Large intestine (tissue), 3 donors: Measurements from ENCODE around the gene MRPS15. TPM values are rescaled to one million over a fixed set of nuclear protein-coding genes. Genes with fewer than 3 reads are reported as not detected.
"Not testable (repeated sequence)": the region's sequence is repeated elsewhere in the genome, so short reads cannot be mapped to it uniquely, and the experiment has no call there.

ENCODE experiments used
- DNase-seq, 2 donors: peaks; one replicate each; pipeline versions ENCODE4 v3.0.0 to v3.0.0-alpha.2; 2013
- H3K27ac ChIP-seq: one replicate; pipeline ENCODE4 v1.5.1; 2013; ENCODE audit warnings: low read length
- H3K27me3 ChIP-seq: 2 replicates; pipeline ENCODE4 v1.6.1; 2013; ENCODE audit warnings: low read length; ENCODE audit not compliant: control insufficient read depth, insufficient read depth
- H3K36me3 ChIP-seq: 2 replicates; pipeline ENCODE4 v1.6.1; 2013; ENCODE audit warnings: low read length; ENCODE audit not compliant: control insufficient read depth, insufficient read depth
- H3K4me1 ChIP-seq: one replicate; pipeline ENCODE4 v1.6.1; 2013; ENCODE audit warnings: low read length; ENCODE audit not compliant: control insufficient read depth, insufficient read depth
- H3K4me3 ChIP-seq: one replicate; pipeline ENCODE4 v1.5.1; 2013; ENCODE audit warnings: low read length
- H3K9me3 ChIP-seq: one replicate; pipeline ENCODE4 v1.6.1; 2013; ENCODE audit warnings: mild to moderate bottlenecking, low read depth, low read length, moderate library complexity; ENCODE audit not compliant: control insufficient read depth
- WGBS: methylation state at CpG from one replicate; pipeline ENCODE4 v1.1.5; 2013; ENCODE audit warnings: low lambda C conversion rate; ENCODE audit not compliant: insufficient coverage; 5-methylcytosine and 5-hydroxymethylcytosine counted together
- polyA plus RNA-seq: library from polyadenylated mRNA; unstranded; fragments of 120-200 nt; gene quantifications from one replicate; pipeline ENCODE4 v1.2.1, GENCODE V29; 2013

MRPS15 gene
- polyA plus RNA-seq, 1 donor: 67.2 TPM

DNA sequence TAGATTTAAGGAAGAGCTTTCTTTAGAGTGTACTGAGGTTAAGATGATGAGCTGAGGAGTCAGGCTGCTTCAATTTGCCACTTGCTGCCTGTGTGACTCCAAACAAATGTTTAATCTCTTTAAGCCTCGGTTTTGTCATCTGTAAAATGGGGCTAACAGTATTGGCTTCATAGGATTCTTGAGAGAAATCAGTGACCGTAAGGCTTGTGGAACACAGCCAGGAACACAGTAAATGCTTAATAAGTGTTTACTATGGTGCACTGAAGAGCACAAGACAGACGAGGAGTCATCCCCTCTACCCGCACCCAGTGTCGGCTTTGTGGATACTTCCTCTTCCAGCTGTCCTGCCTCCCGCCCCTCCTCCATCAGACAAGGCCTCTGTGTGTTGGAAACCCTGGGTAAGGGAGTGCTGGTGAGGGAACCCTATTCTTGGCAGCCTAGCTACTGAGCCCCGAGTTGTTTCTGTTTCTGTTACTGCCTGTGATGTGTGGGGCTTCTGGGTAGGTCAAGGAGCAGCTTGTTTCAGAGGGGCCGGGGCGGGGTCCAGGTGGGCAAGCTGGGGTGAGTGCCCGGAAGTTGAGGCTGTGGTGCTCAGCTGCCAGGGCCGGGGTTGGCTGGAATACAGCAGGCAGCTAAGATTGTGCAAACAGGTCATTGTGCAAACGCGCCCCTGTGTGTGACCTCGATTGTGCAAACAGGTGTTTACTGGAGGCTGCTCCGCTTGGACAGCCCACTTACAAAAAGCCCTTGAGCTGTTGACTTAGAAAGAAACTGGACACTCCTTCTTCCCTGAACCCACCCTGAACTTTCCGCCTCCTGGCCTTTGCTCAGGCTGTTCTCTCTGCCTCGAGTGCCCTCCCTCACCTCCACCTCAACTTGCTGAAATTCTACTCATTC is 22.5 kb upstream of the MRPS15 start:
- WGBS: 33% methylated on average over 2 of the region's 17 CpGs
- peak; percentile 93 to 97 for DNase-seq

DNA sequence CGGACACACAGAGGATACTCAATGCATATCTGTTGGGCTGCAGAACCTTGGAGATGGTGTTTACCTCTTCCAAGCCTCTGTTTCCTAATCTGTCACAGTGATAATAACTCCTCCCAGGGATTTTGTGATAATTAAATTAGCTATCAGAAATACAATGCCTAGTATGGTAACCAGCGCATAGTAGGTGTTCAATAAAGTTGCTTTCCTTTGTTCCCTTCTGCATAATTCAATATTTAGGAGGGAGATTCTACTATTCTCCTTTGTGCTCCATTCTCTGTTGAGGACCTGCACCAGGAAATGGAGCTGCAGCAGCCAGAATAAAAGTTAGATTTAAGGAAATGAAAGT is 21.9 kb upstream of the MRPS15 start:
- DNase-seq: no peak
- no peaks in the 10 kb centered on the region for H3K36me3 ChIP-seq
- 100% methylated on average over 1 of the region's 2 CpGs for WGBS
- no peaks in the 10 kb centered on the region for H3K27me3 ChIP-seq
- peaks cover 31% of the 10 kb centered on the region for H3K4me1 ChIP-seq
- H3K27ac ChIP-seq: peak overlapping the region; percentile 84
- H3K4me3 ChIP-seq: no peak overlapping the region
- no peaks in the 10 kb centered on the region for H3K9me3 ChIP-seq

More for the DNA sequence above, 22.5 kb upstream of the MRPS15 start:
- Histone ChIP-seq H3K27me3 (no peaks in the 10 kb centered on the region), H3K9me3 (no peaks in the 10 kb centered on the region), H3K36me3 (no peaks in the 10 kb centered on the region), H3K4me3 (no peak overlapping the region), H3K4me1 (peaks cover 28% of the 10 kb centered on the region), H3K27ac (peak overlapping the region; percentile 84)

DNA sequence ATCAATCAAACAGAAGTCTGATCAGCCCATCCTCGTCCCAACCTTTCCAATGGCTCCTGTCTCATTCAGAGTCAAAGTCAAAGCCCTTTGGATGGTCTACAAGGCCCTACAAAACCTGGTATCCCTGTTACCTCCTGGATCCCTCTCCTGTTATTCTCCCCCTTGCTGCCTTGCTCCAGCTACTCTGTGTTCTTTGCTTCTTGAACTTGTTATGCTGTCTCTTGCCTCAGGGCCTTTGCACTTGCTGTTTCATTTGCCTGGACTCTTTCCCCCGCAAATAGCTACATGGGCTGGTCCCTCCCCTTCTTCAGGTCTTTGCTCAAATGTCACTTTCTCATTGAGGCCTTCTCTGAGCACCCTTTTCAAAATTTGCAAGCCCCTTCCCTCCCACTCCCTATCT is 19.9 kb upstream of the MRPS15 start:
- WGBS: no CpG with 5 or more reads among the region's 2 CpGs
- Histone ChIP-seq H3K4me3 (no peak overlapping the region), H3K27ac (no peak overlapping the region), H3K4me1 (peaks cover 28% of the 10 kb centered on the region), H3K27me3 (no peaks in the 10 kb centered on the region), H3K36me3 (no peaks in the 10 kb centered on the region), H3K9me3 (no peaks in the 10 kb centered on the region)
- no peak for DNase-seq

DNA sequence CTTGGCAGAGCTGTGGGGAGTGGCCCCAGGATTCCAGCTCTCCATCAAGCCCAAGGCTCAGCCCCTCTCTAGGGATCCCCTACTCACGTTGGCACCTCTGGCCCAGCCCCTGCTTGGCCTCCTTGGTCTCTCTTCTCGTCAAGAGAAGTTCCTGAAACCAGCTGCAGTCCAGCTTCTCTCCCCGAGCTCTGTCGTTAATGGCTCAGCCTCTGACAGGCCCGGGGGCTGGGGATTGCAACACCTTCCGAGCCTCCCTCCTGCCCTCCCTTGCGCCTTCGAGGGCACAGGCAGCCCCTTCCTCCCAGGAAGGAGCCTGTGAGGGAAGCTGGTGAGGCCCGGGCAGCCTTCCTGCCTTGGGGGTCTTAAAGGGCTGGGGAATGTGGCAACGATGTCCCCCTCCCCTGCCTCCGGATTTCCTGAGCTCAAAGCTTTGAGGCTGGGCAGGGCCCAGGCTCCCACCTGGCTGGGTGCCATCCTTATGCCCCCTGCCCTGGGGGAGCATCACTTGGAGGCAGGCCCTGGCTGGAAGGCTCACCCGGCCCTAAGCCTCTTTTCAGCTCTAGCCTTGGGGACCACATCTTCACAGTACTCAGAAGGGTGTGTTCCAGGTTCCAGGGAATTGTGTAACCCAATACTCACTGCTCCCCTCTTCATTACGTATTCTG is 18.7 kb upstream of the MRPS15 start, which contains the start of gene CSF3R:
Gene CSF3R, minus strand, starts transcription at position 190 of the 665 bp plus-strand sequence. CDS start 3,417 bp downstream, outside the sequence.
- no peak within 1 kb of the TSS for H3K4me3 ChIP-seq
- DNase-seq: no peak
- H3K9me3 ChIP-seq: no peaks in the 10 kb centered on the region
- H3K27ac ChIP-seq: peak within 1 kb of the TSS; percentile 5
- H3K4me1 ChIP-seq: peaks cover 22% of the 10 kb centered on the region
- H3K27me3 ChIP-seq: no peaks in the 10 kb centered on the region
- no peaks in the 10 kb centered on the region for H3K36me3 ChIP-seq
- WGBS: no CpG with 5 or more reads among the region's 13 CpGs

DNA sequence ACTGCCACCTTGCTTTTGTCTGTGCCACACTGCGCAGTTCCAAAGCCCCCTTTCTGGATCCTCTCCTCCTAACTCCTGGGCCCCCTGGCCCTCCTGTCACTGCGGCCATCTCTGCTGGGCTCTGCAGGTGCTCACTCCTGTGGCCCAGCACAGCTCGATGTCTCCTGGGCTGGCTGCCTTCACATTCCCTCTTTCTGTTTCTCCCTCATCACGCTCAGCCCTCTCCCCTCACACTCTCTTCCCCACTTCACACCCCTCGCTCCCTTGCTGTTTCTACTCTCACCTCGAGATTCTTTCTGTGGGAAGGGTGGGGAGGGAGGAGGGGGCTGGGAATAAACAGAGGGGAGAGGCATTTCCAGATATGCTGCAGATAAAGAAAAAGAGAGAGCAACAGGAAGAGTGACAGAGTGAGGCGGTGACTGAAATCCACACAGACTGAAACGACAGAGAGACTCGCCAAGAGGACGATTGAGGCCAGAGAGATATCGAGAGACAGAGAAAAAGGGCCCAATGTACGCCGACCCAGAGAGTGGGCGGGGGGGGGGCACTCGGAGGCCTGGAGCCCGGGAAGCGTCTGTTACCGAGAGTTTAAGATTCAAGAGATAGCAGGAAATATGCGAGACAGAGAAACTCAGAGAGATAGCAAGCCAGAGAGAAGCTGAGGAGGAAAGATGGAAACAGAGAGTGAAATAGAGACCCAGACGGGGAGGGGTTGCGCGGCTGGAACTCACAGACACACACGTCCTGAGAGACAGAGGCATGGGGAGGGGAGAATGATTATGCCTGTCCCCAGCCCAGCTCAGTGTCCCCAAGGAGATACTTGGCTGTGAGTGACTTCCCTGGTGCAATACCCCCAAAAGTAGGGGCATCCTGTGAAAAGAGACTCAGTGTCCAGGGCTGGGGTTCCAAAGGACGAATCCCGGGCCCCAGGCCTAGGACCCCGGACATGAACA is 17.9 kb upstream of the MRPS15 start:
- H3K27me3 ChIP-seq: no peaks in the 10 kb centered on the region
- no peaks in the 10 kb centered on the region for H3K9me3 ChIP-seq
- 10% methylated on average over 2 of the region's 26 CpGs for WGBS
- no peak overlapping the region for H3K4me3 ChIP-seq
- no peak for DNase-seq
- no peaks in the 10 kb centered on the region for H3K36me3 ChIP-seq
- peak overlapping the region; percentile 5 for H3K27ac ChIP-seq
- H3K4me1 ChIP-seq: peaks cover 16% of the 10 kb centered on the region

DNA sequence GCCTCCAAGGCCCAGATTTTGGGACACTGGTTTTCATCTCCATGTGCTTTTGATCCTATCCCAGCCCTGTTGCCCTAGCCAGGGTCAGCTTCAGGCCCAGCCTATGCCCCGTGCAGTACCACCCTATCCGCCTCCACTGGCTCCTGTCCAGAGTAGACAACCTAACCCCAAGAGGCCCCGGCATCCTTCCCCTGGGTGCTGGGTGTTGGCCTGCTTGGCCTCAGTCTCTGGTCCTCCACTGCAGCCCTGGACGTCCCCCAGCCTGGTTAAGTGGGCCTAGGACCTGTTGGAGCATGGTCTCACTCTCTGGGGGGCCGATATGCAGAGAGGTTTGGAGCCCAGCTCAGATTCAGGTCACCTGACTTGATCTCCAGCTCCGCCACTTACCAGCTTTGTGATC is 16.9 kb upstream of the MRPS15 start:
- H3K9me3 ChIP-seq: no peaks in the 10 kb centered on the region
- H3K4me1 ChIP-seq: peaks cover 7% of the 10 kb centered on the region
- no peaks in the 10 kb centered on the region for H3K27me3 ChIP-seq
- no peak overlapping the region for H3K4me3 ChIP-seq
- no CpG with 5 or more reads among the region's 6 CpGs for WGBS
- H3K27ac ChIP-seq: no peak overlapping the region
- DNase-seq: no peak
- H3K36me3 ChIP-seq: no peaks in the 10 kb centered on the region

DNA sequence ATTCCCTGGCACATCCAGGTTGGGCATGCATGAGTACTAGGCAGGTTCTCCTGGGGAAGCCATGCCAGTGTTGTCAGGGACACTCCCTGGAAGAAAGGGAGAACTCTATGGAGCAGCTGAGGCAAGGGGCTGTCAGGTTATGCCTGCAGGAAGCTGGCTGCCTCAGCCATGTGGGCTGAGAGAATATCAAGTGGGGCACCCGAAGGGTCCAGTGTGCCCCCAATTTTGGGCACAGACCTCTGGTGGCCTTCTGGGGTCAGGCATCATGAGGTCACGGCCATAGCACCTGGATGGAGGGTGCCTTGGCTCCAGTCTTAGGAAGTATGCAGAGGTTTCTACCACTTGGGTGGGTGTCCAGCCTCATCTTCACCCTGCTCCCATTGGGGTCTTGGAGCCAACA is 16.0 kb upstream of the MRPS15 start:
- no CpG with 5 or more reads among the region's 2 CpGs for WGBS
- H3K27me3 ChIP-seq: no peaks in the 10 kb centered on the region
- no peaks in the 10 kb centered on the region for H3K9me3 ChIP-seq
- peaks cover 6% of the 10 kb centered on the region for H3K4me1 ChIP-seq
- no peaks in the 10 kb centered on the region for H3K36me3 ChIP-seq
- no peak overlapping the region for H3K4me3 ChIP-seq
- H3K27ac ChIP-seq: no peak overlapping the region
- DNase-seq: no peak

DNA sequence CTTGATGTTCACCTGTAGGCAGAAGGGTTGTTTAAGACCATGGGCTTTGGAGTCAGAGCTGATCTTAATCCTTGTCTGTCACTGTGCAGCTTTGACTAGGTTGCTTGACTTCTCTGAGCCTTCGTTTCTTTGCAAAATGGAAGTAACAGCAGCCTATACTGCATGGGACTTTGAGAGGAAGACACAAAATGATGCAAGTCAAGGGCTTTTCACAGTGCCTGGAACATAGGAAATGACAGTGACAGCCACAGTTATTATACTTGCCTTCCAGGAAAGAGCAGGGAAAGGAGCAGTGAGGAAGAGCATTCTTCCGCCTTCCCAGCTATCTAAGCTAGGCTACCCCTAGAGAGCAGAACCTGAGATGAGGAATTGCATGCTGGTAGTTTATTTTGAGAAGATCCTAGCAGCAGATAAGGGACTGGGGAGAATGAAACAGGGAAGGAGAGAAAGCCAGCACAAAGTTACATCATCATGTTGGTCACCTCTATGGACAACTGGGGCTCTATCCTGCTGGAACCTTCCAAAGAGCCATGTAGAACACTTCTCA is 15.4 kb upstream of the MRPS15 start:
- no peaks in the 10 kb centered on the region for H3K36me3 ChIP-seq
- no CpG with 5 or more reads among the region's 2 CpGs for WGBS
- H3K9me3 ChIP-seq: no peaks in the 10 kb centered on the region
- H3K27ac ChIP-seq: no peak overlapping the region
- no peak overlapping the region for H3K4me3 ChIP-seq
- peaks cover 6% of the 10 kb centered on the region for H3K4me1 ChIP-seq
- no peaks in the 10 kb centered on the region for H3K27me3 ChIP-seq
- no peak for DNase-seq

DNA sequence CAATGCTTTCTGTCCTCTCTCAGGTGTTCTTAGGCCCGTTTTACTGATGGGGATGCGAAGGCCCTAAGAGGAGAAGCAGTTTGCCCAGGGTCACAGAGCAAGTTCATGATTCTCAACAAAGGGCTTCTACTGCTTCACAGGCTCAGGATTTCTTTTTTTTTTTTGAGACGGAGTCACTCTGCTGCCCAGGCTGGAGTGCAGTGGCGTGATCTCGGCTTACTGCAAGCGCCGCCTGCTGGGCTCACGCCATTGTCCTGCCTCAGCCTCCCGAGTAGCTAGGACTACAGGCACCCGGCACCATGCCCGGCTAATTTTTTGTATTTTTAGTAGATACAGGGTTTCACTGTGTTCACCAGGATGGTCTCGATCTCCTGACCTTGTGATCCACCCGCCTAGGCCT is 13.4 kb upstream of the MRPS15 start:
- H3K4me1 ChIP-seq, H3K9me3 ChIP-seq, H3K4me3 ChIP-seq, H3K36me3 ChIP-seq, DNase-seq, H3K27me3 ChIP-seq, H3K27ac ChIP-seq: not testable (repeated sequence)
- no CpG with 5 or more reads among the region's 13 CpGs for WGBS

DNA sequence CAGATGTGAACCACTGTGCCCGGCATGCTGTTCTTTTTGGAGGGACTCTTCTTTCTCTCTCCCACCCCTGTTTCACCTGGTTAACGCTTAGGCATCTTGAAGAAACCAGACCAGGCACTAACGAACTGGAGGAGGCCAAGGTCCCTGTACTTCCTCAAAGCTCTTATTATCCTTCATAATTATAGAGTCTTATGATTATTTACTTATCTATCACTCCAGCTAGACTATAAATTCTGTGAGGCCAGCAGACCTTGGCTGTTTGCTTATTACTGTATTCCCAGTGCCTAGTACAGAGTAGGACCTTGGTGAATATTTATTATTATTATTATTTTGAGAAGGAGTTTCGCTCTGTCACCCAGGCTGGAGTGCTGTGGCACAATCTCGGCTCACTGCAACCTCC is 12.8 kb upstream of the MRPS15 start:
- H3K36me3 ChIP-seq: no peaks in the 10 kb centered on the region
- 21% methylated on average over 2 of the region's 5 CpGs for WGBS
- DNase-seq: peak in 1 of 2 donors; percentile 40

More for the DNA sequence above, 12.8 kb upstream of the MRPS15 start:
- H3K9me3 ChIP-seq: no peaks in the 10 kb centered on the region
- no peak overlapping the region for H3K4me3 ChIP-seq
- no peak overlapping the region for H3K27ac ChIP-seq
- peaks cover 6% of the 10 kb centered on the region for H3K4me1 ChIP-seq
- no peaks in the 10 kb centered on the region for H3K27me3 ChIP-seq
